HG03135 (cell line): ENCODE results near the gene ZCCHC10.
"Not testable (repeated sequence)": the region's sequence is repeated elsewhere in the genome, so short reads cannot be mapped to it uniquely, and the experiment has no call there.

ENCODE experiments used
- ATAC-seq: cut with Tn5 transposase; IDR thresholded peaks from one replicate; pipeline ENCODE4 v1.9.1; 2021; ENCODE audit warnings: mild to moderate bottlenecking, moderate library complexity; ENCODE audit not compliant: unreplicated experiment

ZCCHC10 gene

DNA sequence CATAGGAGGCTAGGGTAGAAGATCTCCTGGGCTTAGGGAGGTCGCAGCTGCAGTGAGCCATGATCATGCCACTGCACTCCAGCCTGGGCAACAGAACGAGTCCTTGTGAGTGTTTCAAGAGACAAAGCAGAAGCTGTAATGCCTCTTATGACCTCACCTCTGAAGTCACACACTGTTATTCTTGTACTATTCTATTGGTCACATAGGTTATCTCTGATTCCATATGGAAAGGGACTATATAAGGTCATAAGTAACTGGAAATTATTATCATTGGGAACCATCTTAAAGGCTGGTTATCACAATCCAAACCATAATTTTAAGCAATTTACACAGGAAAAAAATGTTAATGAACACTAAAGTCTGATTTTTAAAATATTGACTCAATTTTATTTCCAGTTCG is 45.1 kb downstream of the ZCCHC10 start:
- ATAC-seq = no peak

DNA sequence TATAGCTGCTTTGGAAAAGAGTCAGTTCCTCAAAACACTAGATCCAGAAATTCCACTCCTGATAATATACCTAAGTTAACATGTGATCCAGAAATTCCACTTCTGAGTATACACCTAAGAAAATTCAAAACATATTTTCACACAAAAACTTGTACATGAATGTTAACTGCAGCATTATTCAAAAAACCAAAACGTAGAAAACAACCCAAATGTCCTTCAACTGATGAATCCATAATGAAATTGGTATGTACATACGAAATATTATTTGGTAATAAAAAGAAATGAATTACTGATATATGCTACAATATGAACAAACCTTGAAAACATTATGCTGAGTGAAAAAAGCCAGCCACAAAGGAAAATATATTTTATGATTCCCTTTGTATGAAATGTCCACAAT is 46.4 kb downstream of the ZCCHC10 start:
- no peak for ATAC-seq

DNA sequence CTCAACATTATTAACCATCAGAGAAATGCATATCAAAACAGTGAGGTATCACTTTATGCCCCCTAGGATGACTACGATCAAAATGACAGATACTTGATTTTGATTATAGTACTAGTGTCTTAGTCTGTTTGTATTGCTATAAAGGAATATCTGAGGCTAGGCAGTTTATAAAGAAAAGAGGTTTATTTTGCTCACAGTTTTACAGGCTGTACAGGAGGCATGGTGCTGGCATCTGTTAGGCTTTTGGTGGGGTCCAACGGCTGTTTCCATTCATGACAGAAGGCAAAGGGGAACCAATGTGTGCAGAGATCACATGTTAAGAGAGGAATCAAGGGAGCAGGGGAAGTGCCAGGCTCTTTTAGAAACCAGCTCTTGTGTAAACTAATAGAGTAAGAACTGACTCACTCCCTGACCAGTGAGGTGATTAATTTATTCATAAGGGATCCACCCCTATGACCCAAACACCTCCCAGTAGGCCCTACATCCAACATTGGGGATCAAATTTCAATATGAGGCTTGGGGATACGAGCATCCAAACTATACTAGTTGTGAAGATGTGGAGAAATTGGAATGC is 46.9 kb downstream of the ZCCHC10 start:
- no peak for ATAC-seq

DNA sequence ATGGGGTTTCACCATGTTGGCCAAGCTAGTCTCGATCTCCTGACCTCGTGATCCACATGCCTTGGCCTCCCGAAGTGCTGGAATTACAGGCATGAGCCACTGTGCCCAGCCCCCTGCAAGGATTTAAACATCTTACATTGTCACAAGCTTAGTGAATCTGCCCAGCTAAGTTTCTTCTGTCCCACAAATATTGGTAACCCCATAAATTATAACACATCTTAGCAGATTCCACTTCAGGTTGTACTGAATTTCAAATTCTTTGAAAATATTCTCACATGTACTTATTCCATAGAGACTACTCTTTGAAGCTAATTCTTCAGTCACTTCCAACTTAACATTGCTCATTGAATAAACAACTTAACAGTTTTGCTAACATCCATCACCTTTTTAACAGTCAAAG is 49.5 kb downstream of the ZCCHC10 start:
- ATAC-seq = no peak

DNA sequence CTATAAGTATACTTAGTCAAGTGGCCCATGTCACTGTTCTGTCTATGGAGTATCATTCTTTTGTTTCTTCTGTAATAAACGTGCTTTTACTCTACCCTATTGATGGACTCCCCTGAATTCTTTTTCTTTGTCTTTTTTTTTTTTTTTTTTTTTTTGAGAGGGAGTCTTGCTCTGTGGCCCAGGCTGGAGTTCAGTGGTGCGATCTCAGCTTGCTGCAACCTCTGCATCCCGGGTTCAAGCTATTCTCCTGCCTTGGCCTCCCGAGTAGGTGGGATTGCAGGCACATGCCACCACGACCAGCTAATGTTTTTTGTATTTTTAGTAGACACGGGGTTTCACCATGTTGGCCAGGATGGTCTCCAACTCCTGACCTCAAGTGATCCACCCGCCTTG is 53.9 kb downstream of the ZCCHC10 start:
- ATAC-seq = not testable (repeated sequence)

DNA sequence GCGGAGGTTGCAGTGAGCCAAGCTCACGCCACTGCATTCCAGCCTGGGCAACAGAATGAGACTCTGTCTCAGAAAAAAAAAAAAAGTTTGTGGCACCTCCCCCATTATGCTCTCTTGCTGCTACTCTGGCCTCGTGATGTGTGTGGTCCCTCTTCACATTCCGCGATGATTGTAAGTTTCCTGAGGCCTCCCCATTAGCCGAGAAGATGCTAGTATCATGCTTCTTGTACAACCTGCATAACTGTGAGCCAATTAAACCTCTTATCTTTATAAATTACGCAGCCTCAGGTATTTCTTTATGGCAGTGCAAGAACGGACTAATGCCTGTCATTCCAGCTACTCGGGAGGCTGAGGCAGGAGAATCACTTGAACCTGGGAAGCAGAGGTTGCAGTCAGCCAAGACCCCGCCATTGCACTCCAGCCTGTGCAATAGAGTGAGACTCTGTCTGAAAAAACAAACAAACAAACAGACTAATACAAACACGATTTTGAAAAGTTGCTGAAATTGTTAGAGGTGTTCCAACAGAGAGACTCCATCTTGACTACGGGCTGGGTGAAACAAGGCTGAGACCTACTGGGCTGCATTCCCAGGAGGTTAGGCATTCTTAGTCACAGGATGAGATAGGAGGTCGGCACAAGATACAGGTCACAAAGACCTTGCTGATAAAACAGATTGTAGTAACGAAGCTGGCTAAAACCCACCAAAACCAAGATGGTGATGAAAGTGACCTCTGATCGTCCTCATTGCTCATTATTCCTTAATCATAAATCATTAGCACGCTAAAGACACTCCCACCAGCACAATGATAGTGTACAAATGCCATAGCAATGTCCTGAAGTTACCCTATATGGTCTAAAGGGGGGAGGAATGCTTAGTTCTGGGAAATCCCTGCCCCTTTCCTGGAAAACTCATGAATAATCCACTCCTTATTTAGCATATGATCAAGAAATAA is 54.6 kb downstream of the ZCCHC10 start:
- ATAC-seq = no peak

DNA sequence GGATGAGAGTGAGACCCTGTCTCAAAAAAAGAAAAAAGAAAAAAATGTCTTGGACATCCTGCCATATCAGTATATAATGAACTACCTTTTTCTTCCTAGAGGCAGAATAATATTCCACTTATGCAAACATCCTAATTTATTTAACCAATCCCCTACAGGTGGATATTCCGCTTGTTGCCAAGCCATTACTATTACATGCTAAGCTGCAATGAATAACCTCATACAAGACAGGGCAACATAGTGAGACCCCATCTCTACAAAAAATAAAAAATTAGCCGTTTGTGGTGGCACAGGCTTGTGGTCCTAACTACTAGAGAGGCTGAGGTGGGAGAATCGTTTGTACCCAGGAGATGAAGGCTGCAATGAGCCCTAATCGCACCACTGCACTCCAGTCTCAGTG is 61.2 kb downstream of the ZCCHC10 start:
- ATAC-seq = no peak

DNA sequence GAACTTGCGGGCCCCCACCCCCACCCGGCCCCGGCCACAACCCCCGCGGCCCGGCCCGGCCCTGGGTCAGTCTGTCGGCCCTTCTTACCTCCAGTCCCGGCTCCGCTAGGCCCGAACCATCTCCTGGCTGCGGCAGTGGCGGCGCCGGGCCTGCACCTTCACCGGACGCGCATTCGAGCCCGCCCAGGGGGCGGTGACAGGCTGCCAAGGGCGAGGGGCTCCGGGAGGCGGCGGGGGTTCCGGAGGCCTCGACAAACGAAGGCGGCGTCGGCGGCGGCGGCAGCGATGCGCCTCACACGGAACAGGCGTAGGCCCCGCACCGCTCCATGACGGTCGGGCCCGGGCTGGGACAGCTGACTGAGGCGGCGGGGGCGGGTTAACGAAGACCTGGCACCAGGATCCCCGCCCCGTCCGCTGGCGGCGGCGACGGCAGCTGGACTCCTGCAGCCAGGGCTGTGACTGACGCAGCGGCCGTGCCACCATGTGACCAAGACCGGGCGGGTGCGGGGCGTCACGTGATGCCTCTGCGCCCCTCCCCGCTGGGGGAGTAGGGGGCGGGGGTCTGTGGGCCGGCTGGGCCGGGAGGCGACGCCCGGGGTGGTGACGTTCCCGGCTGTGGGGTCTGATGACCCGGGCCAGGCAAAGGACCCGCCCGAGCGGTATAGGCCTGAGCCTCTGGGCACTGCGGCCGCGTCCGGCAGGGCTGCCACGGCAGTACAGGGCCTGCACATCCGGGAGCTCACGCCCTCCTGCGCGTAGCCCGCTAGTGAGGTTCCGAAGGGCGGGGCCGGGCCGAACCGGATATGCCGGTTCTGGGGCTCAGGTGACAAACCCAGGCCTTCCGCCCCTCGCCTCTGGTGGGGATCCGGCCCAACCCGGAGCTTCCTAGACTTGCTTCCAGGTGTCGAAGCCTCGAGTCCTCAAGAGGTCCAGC is 62.9 kb downstream of the ZCCHC10 start, which contains the start of gene AFF4:
TSS of gene AFF4 (minus strand) at position 464 of the 934 bp plus-strand sequence. CDS start 26,445 bp downstream, outside the sequence.
- peak; percentile 94 for ATAC-seq

DNA sequence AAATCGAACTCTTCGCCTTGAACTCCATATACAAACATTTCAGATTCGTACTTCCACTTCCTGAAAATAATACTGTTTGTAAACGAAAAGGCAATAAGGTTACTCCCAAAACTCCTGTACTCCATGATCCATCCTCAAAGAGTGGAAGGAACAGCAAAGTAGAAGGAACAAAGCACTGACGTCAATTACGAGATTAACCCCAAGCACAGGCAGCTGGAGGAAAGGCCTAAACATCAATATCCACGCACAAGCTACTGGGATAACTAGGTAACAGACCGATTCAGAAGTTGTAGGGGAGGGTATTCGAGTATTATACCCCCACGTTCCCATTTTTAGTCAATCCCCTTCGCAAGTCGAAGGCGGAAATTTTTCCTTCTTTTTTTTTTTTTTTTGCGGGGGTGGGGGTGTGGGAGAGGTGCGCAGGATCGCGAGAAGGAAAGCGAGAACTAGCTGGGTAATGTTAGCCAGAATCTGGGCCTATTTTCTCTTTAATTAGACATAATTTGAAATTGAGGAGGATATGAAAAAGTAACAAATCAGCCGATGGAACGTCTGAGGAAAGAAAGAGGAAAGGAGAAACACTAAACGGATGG is 63.8 kb downstream of the ZCCHC10 start:
- no peak for ATAC-seq

DNA sequence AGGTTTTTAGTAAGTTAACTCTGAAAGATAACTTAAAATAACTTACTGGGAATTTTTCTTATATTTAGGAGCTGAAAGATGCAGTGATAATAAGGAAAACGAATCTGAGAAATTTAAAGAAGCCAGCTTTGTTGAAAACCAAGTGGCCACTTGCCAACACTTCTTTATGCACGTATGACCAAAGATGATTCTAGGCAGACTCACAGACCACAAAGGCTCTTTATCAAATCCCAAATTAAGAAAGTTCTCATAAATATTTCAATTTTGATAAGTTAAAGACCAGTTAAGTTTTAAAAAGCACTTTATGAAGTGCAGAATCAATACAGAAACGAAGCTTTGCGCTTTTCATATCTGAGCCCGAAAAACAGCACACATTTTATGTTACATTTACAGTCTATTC is 64.5 kb downstream of the ZCCHC10 start:
- ATAC-seq = no peak

DNA sequence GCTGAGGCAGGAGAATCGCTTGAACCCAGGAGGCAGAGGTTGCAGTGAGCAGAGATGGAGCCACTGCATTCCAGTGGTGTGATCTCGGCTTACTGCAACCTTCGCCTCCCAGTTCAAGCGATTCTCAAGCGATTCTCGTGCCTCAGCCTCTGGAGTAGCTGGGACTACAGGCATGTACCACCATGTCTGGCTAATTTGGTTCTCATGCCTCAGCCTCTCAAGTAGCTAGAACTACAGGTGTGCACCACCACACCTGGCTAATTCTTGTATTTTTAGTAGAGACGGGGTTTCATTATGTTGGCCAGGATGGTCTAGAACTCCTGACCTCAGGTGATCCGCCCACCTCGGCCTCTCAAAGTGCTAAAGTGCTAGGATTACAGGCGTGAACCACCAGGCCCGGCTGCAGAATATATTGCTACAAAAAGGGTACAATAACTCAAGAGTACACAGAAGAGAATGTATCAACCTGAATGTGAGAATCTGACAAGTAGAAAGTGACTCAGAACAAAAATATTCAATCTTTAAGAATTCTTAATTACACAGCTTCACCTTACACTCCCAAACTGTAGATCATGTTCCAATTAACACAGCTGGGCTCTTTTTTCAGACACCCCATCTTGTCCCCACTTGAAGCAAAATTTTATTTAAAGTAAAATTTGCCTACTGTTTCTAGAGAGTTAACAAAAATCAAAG is 65.1 kb downstream of the ZCCHC10 start:
- not testable (repeated sequence) for ATAC-seq

DNA sequence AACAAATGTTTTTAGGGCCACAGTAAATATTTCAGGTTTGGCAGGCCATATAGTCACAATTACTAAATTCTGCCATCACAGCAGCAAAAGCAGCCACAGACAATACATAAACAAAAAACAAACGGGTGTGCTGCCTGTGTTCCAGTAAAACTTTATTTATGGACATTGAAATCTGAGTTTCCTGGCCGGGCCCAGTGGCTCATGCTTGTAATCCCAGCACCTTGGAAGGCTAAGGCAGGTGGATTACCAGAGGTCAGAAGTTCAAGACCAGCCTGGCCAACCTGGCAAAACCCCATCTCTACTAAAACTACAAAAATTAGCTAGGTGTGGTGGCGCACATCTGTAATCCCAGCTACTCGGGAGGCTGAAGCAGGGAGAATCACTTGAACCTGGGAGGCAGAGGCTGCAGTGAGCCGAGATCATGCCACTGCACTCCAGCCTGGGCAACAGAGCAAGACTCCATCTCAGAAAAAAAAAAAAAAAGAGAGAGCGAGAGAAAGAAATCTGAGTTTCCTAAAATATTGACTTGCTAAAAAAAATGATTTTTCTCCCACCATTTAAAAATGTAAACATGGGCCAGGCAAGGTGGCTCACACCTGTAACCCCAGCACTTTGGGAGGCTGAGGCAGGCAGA is 70.1 kb downstream of the ZCCHC10 start:
- ATAC-seq = not testable (repeated sequence)

DNA sequence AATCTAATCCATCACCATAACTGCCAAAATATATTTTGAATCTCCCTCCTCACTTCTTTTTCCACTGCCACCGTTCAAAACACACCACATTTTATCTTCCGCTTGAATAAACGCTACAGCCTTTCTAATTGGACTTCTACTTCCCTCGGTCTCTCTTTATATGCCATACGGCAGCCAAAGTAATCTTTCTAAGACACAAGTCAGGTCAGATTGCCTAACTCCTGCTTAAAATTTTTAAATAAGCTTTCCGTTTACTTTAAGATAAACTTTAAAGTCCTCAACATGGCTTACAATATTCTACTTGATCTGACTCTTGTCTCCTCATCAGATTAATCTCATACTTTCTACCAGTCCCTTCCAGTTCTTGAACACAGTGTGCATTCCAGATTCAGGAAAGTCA is 72.6 kb downstream of the ZCCHC10 start:
- ATAC-seq = no peak

DNA sequence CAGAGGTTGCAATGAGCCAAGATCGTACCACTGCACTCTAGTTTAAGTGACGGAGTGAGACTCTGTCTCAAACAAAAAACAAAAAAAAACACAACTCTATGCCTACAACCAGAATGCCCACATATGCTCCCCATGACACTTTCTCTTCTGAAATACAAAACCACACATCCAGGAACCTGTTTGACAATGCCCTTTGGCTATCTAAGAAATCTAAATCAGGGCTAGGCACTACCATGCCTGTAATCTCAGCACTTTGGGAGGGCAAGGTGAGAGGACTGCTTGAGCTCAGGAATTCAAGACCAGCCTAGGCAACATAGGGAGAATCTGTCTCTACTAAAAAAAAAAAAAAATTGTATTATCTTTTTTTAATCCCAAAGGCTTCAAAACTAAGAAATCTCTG is 73.5 kb downstream of the ZCCHC10 start:
- no peak for ATAC-seq

DNA sequence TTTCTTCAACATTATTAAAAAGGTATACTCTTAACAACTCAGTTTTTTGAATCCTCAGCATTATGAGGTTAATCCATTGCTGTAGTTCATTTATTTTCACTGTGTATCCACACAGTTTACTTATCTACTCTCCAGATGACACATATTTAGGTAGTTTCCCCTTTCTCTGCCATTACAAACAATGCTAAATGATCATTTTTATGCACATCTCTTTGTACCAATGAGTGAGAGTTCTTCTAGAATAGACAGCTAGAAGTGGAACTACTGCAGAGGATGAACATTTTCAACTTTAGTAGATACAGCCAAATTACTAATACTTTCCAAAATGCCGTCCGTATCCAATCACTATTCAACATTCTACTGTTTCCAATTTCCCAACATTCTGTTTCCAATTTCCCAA is 74.5 kb downstream of the ZCCHC10 start:
- no peak for ATAC-seq

DNA sequence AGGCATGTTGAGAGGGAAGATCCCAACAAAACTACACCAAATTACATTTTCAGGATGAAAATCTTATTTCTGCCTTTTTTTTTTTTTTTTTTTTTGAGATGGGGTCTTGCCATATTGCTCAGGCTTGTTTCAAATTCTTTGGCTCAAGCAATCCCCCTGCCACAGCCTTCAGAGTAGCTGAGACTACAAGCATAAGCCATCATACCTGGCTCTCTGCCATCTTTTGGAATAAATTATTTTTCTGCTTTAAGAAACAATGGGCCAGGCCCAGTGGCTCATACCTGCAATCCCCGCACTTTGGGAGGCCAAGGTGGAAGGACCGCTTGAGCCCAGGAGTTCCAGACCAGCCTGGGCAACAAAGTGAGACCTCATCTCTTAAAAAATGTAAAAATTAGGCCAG is 77.2 kb downstream of the ZCCHC10 start:
- ATAC-seq = no peak

DNA sequence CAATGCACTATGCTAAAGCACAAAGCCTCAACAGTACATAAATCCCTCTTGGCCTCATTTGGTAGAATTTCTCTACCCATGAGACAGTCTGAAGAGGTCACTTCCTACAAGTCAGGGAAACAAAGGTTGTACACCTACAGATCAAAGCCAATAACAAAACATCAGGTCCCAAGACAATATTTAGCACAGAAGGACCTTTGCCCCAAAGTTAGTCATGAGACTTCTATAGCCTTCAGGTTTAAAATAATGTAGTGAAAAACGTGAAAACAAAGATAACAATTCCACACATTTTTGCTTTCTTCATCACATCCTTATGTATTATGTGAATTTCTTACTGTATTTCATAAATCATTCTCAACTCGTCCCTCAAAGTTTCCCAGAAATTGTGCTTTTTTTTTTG is 78.7 kb downstream of the ZCCHC10 start:
- no peak for ATAC-seq
